Activated CD8-positive, alpha-beta memory T cell treated with anti-CD3 and anti-CD28 coated beads for 1 hour (primary cell): Measurements from ENCODE around the gene SLC66A1.

Experiments
- DNase-seq, 2 donors: peaks; one replicate each; pipeline ENCODE4 v3.0.0-alpha.2; 2020; ENCODE audit warnings: low read depth in 1 of 2; ENCODE audit errors: extremely low read depth in 1 of 2

SLC66A1 gene

DNA sequence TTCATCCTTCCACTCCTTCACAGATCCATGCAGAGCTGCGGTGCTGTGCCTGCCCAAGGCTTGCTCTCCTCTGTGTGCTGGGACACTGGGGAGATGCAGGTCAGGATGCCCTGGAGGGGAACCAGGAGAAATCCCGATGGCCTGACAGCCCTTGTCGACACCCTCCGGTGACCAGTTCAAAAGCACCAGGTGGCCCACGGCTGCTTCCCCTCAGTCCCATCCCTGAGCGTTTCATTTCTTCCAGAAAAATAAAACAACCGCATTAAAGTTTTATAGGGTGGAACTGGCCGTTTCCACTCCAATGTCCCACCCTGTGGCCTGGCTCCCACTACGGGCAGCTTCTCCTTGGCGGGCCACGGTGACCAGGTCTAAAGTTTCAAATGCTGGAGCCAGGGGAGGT, 48.3 kb downstream of the SLC66A1 start:
- no peak for DNase-seq

- no peak for DNase-seq
Measured at GRCh38 chr1:19360843-19361610, 48.9 kb downstream of the SLC66A1 start.

DNA sequence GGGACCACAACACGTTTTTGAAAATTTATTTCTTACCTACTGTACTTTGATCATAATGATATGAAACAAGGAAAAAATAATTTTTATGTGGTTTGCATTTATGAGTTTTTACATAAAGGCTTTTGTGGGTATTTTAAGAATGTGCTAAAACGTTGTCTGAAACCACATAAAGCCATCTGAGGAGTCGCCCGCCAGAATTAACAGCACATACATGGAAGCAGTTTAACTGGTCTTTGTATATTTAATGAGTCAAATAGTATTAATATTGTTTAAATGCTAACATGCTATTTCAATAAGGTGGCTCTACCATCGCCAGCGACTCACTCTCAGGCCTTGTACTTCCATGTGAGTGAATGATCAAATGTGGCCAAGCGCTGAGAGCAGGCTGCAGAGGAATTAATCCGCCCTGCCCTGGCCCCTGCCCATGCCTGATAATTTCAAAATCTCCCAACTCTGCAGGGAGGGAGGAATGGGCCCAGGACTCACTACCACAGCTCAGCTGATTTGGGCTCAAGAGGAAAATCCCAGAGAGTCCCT, 49.6 kb downstream of the SLC66A1 start:
- DNase-seq = no peak

DNA sequence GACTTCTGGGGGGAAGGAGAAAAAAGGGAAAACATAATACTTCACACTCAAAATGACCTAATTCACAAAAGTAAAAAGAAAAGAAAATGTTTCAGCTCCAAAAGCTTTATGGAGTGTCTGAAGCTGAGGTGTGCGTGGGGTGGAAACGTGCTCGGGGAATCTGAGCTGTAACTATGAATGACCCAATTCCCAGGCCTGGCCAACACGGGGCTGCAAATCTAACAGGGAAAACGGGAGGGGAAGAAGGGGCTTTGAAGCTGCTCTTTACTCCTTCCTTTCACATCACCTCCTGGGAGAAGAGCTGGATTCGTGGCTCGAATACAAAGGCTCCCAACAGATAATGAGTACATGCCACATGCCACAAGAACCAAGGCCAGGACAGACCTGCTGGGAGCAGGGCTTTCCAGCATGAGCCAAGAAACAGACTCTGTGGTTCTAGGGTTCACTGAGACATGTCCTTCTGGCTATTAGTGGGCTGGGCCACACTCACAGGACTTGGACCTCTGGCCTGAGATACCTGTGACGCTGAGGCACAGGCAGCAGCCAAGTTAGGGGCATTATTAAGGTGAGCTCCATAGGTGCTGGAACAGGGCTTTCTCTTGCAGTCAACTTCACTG, 51.5 kb downstream of the SLC66A1 start:
- DNase-seq = no peak

DNA sequence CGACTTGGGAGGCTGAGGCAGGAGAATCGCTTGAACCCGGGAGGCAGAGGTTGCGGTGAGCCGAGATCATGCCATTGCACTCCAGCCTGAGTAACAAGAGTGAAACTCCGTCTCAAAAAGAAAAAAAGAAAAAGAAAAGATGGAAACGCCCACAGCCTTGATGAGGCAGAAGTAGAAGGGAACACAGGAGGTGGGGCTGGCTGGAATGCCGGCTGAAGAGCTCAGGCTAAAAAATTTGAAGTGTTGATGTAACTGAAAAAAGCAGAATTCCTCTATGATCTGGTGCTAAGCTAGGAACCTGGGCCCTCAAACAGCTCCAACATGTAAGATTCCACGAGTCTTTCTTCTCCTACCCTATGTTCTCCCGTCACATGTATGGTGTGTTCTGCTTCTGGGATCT, 53.6 kb downstream of the SLC66A1 start:
- no peak for DNase-seq

GRCh38 chr1:19366599-19367536, 54.7 kb downstream of the SLC66A1 start:
- no peak for DNase-seq

DNA sequence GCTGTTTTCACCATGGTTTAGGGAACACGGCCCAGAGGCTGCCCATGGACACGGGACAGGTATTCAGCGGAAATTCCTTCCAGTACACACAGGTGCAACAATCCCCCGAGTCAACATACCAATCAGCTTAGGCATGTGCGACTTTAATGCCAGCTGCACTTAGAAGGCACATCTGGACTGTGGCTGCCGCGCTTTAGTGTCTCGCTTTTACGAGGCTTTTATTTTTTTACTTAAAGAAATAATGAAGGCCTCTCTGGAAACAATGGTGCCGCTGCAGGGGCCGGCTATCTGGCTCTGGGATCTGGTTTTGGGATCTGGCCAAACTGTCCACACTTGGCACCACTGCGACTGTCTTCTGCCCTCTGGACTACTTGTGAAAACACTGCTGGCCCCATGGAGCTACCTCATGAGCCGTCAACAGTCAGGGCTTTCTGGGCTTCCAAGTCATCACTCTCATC, 55.5 kb downstream of the SLC66A1 start:
- no peak for DNase-seq

DNA sequence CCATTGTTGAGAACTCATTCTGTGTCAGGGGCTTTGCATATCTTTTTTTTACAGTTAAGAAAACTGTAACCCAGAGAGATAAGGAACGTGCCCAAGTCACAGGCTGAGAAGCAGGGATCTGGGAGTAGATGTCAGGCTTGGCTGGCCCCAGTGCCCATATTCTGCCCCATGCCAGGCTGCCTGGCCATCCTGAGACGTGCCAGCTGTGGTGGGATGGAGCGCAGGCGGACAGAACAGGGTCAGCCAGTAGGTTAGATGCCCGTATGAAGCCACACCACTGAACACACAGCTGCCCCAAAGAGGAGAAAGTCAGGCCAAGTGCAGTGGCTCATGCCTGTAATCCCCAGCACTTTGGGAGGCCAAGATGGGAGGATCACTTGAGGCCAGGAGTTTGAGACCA, 55.9 kb downstream of the SLC66A1 start:
- DNase-seq = no peak

DNA sequence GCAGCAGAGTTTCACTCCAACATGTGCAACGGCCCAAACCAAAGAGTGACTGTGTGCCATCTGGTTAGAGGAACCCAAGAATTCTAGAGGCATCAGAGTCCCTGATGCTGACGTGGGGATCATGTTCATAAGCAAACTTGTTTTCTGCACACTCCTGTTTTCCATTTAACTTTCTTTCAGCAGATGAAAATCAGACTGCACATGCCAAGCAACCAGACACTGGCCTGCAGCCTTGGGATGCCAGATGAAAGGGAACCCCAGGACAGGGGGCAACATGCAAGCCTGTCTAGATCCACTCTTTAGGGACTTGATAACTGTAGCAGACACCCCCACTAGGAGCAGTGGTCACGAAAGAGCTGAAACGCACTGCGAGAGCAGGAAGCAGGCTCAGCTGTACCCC, 56.8 kb downstream of the SLC66A1 start:
- DNase-seq = no peak

DNA sequence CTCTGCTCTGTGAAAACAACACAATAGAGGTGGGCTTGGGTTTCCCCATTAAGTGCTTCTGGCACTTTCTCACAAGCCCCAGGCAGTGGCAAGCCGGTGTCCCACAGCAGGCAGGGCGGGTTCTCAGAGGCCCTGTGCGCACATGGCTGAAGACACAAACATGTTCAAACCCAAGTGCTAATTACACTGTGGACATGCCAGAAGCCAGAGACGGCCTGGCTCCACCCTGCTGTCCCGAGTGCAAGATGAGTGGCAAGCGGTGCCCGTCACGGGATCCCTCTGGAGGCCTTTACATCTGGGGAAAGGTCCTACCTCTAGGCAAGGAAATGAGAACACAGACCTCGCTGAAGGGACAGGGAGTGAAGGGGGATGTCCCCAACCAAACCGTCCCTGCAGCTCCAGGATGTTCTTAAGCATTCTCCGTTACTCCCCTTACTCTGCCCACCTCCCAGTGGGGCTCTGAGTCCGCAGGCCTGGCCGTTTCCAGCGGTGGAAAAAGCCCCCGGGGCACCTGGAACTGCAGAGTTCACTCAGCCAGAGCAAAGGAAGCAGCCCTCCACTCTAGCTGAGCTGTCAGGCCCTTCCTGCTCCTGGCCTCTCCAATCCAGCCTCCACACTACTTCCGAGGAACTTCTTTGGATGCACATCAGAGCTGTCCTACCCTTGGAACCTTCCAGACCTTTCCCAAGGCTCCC, 57.4 kb downstream of the SLC66A1 start:
- DNase-seq = no peak

- DNase-seq = no peak
Measured at GRCh38 chr1:19370453-19371170, 58.5 kb downstream of the SLC66A1 start.

DNA sequence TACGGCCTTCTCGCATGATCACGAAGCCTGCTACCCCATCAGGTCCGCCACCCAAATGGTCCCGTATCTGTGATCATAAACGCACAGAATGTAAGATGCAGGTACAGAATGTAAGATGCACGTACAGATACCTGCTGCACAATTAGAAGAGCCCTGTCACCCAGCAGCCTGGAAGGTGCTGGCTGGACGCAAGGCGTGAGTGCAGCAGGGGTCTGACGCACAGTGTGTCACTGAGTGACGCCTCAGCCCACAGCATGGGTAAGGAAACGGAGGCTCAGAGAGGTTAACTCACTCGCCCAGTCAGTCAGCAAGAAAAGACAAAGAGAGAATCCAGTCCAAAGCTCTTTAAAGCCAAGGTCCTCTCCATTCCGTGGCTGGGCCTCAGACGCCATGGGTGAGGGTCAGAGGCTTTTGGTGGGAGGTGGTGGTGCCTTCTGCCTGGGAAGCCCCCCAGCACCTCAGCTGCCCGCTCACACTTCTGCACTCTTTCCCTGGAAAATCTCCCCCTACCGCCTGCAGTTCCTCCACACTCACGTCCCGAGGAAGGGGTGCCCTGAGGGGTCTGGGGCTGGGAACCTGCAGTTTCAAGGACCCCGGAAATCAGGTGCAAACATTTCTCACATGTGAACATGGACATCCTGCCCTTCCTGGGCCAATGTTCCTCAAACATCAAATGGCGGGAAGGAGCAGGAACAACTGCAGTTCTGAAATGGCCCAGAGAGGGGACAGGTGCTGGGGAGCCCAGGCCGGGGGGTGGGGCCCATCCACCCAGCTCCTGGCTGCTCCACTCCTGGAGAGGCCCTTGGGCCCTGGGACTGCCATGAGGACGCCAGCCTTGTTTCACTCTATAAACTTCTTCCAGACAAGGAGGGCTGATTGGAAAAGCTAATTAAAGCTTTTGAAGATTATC, 59.4 kb downstream of the SLC66A1 start:
- no peak for DNase-seq

GRCh38 chr1:19372136-19372514, 60.0 kb downstream of the SLC66A1 start:
- DNase-seq = no peak

- no peak for DNase-seq
Measured at GRCh38 chr1:19372602-19373001, 60.5 kb downstream of the SLC66A1 start.

GRCh38 chr1:19373211-19374082, 61.3 kb downstream of the SLC66A1 start:
- DNase-seq = no peak

DNA sequence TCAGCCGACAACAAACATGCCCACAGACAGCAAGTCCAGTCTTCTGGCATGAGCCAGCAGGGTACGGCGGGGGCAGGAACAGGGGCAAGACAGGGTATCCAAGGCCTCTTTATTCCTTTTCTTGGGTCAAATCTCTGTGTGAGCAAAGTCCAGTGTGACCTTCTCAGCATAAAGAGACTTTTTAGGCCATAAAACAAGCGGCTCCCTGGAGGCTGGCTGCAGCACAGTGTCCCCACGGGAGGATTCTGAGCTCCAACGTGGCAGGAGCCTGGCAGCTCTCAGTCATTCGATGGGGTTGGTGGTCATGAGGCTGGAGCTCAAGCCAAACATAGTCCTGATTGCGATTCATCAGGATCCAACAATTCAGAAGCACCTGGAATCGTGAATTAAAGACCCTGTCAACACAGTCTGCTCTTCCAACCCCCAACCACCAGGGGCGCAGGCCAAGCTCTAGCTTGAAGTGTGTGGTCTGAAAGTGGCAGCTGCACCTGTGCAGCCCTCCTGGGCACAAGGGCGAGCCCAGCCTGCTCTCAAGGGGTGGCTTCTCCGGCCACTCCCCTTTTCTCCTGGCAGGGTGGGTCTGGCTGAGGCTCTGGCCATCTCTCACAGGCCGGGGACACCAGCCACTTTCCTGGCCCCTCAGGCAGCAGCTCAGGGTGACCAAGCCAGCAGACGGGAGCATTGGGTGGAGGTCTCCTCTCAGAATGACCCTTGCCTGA, 62.1 kb downstream of the SLC66A1 start:
- no peak for DNase-seq

DNA sequence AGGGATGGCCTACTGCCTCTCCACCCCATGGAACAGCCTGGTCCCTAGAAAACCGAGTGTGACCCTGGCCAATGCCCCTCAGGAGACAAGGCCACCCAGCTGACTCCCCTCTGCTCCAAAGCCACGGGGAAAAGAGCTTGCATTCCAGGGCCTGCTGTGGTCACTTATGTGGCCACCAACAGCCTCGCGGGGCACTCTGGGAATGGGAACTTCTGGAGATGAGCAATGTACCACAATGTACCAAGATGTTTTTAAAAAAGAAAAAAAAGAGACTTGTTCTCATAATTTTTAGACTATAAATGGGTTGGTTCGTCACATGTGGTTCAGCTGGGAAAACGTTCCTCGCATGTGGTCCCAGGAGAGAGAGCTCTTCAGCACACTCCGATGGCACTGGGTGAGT, 62.8 kb downstream of the SLC66A1 start:
- no peak for DNase-seq
